Measurements from ENCODE around the gene NUDCD3.

GRCh38 chr7:44394112-44394447 lies 96.4 kb downstream of the NUDCD3 start:
- TF ChIP-seq CTCF (IDR thresholded peaks at IDR 0.05): no peak
- TF ChIP-seq POLR2A (IDR thresholded peaks at IDR 0.05): no peak
